ENCODE measurements around the gene HIPK4.
"Not testable (repeated sequence)": the region's sequence is repeated elsewhere in the genome, so short reads cannot be mapped to it uniquely, and the experiment has no call there.

HIPK4 gene

GRCh38 chr19:40418040-40418439 is 28.1 kb upstream of the HIPK4 start:
- in situ Hi-C loops (cut with MboI; ENCODE audit: low sequenced_read_pairs), result no loop called here

- in situ Hi-C loops (cut with MboI; ENCODE audit: low sequenced_read_pairs), result no loop called here
Observed at GRCh38 chr19:40417643-40417981, 27.6 kb upstream of the HIPK4 start.

- in situ Hi-C loops (cut with MboI; ENCODE audit: low sequenced_read_pairs), result no loop called here
Observed at GRCh38 chr19:40416918-40417642, 27.1 kb upstream of the HIPK4 start.

- in situ Hi-C loops (cut with MboI; ENCODE audit: low sequenced_read_pairs), result no loop called here
Observed at GRCh38 chr19:40415768-40416167, 25.8 kb upstream of the HIPK4 start.

- in situ Hi-C loops (cut with MboI; ENCODE audit: low sequenced_read_pairs), result no loop called here
Observed at GRCh38 chr19:40414542-40415535, 24.9 kb upstream of the HIPK4 start.

- in situ Hi-C loops (cut with MboI; ENCODE audit: low sequenced_read_pairs), result no loop called here
Observed at GRCh38 chr19:40413291-40413845, 23.4 kb upstream of the HIPK4 start, which contains the start of gene PRX. PRX (minus strand) TSS chr19:40413378; CDS start chr19:40407932, 5,446 bp downstream.

GRCh38 chr19:40412866-40413265 is 22.9 kb upstream of the HIPK4 start:
- in situ Hi-C loops (cut with MboI; ENCODE audit: low sequenced_read_pairs), result no loop called here

- in situ Hi-C loops (cut with MboI; ENCODE audit: low sequenced_read_pairs), result no loop called here
Observed at GRCh38 chr19:40411958-40412499, 22.0 kb upstream of the HIPK4 start.

- in situ Hi-C loops (cut with MboI; ENCODE audit: low sequenced_read_pairs), result no loop called here
Observed at GRCh38 chr19:40411125-40411842, 21.3 kb upstream of the HIPK4 start.

GRCh38 chr19:40410030-40410389 is 20.0 kb upstream of the HIPK4 start:
- in situ Hi-C loops (cut with MboI; ENCODE audit: low sequenced_read_pairs), result no loop called here

- in situ Hi-C loops (cut with MboI; ENCODE audit: low sequenced_read_pairs), result not testable (repeated sequence)
Observed at GRCh38 chr19:40408598-40408925, 18.6 kb upstream of the HIPK4 start.

GRCh38 chr19:40407714-40408597 is 18.0 kb upstream of the HIPK4 start:
- in situ Hi-C loops (cut with MboI; ENCODE audit: low sequenced_read_pairs), result no loop called here

GRCh38 chr19:40403262-40403984 is 13.4 kb upstream of the HIPK4 start:
- in situ Hi-C loops (cut with MboI; ENCODE audit: low sequenced_read_pairs), result no loop called here

GRCh38 chr19:40400559-40400958 is 10.6 kb upstream of the HIPK4 start:
- in situ Hi-C loops (cut with MboI; ENCODE audit: low sequenced_read_pairs), result no loop called here

- in situ Hi-C loops (cut with MboI; ENCODE audit: low sequenced_read_pairs), result no loop called here
Observed at GRCh38 chr19:40398417-40399131, 8.6 kb upstream of the HIPK4 start.

- in situ Hi-C loops (cut with MboI; ENCODE audit: low sequenced_read_pairs), result no loop called here
Observed at GRCh38 chr19:40397568-40397906, 7.6 kb upstream of the HIPK4 start.

- in situ Hi-C loops (cut with MboI; ENCODE audit: low sequenced_read_pairs), result no loop called here
Observed at GRCh38 chr19:40396886-40397567, 7.0 kb upstream of the HIPK4 start.

GRCh38 chr19:40395956-40396355 is 6.0 kb upstream of the HIPK4 start:
- in situ Hi-C loops (cut with MboI; ENCODE audit: low sequenced_read_pairs), result no loop called here

Measured in HL-60/S4 treated with retinoic acid at 250 ng/mL for 4 days and 3 days (cell line).